Thyroid gland (tissue), 4 donors: ENCODE data around the gene TMEM174.

ENCODE experiments used
- POLR2A ChIP-seq, 2 donors: fragments of 450-650 bp; IDR thresholded peaks; one replicate each; pipeline ENCODE4 v1.6.1; 2017; ENCODE audit warnings: antibody characterized with exemption in 2 of 2, mild to moderate bottlenecking in 2 of 2, moderate library complexity in 1 of 2
- TF ChIP-seq, protein P1 (sequence below), 6 experiments: fragments of 200-600 bp in 3 of 6; fragments of 450-650 bp in 3 of 6; sonication (generic) in 3 of 6; IDR thresholded peaks; one replicate each; pipeline ENCODE4 v1.5.1; 2016 to 2019; ENCODE audit warnings: antibody characterized with exemption in 6 of 6, mild to moderate bottlenecking in 2 of 6, inconsistent platforms in 1 of 6, moderate library complexity in 1 of 6

DNA sequence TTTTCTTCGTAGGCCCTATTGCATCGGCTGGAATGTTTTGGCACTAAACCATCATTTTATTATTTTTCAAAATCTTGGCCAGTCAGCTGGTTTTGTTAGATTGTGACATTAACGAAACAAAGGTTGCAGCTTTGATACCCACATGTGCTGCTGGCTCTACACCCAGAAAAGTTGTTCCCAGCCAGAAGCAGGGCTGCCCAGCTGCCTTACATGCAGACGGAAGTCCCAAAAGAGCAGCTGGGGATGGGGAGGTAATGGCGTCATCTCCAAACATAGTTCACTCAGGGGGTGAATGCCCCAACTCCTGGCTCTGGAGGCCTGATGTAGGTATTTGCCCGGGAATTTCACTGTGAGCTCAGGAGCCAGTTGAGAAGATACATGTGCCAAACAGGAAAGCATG, 29.3 kb upstream of the TMEM174 start:
- TF ChIP-seq, protein P1, sequence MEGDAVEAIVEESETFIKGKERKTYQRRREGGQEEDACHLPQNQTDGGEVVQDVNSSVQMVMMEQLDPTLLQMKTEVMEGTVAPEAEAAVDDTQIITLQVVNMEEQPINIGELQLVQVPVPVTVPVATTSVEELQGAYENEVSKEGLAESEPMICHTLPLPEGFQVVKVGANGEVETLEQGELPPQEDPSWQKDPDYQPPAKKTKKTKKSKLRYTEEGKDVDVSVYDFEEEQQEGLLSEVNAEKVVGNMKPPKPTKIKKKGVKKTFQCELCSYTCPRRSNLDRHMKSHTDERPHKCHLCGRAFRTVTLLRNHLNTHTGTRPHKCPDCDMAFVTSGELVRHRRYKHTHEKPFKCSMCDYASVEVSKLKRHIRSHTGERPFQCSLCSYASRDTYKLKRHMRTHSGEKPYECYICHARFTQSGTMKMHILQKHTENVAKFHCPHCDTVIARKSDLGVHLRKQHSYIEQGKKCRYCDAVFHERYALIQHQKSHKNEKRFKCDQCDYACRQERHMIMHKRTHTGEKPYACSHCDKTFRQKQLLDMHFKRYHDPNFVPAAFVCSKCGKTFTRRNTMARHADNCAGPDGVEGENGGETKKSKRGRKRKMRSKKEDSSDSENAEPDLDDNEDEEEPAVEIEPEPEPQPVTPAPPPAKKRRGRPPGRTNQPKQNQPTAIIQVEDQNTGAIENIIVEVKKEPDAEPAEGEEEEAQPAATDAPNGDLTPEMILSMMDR (IDR thresholded peaks at IDR 0.05), result no peak
- TF ChIP-seq POLR2A (IDR thresholded peaks at IDR 0.05), result no peak
